Naive B cell (primary cell): ENCODE data around the gene PKDREJ. TPM values are rescaled to one million over a fixed set of nuclear protein-coding genes. Genes with fewer than 3 reads are reported as not detected.
A peak's percentile ranks its signal among the peaks of the same experiment; 100 is the strongest.

Source experiments
- ATAC-seq, 2 donors: fragments of 150-1000 bp; cut with Tn5 transposase; 2 replicates each; pipeline ENCODE4 v1.10.0; 2021; ENCODE audit warnings: low read depth in 2 of 2, mild to moderate bottlenecking in 2 of 2, moderate library complexity in 2 of 2
- DNase-seq: peaks from one replicate; pipeline ENCODE4 v3.0.0; 2022
- H3K27ac Mint-ChIP-seq, 6 donors: one replicate each; pipeline ENCODE4 v1.8.0; 2020 to 2022; ENCODE audit warnings: mild to moderate bottlenecking in 6 of 6, mixed read lengths in 6 of 6, moderate library complexity in 5 of 6, inconsistent platforms in 2 of 6
- H3K27me3 Mint-ChIP-seq, 3 donors: one replicate each; pipeline ENCODE4 v1.8.0; 2021 to 2022; ENCODE audit warnings: mixed read lengths in 3 of 3, mild to moderate bottlenecking in 1 of 3
- H3K36me3 Mint-ChIP-seq, 2 donors: one replicate each; pipeline ENCODE4 v1.8.0; 2020 to 2022; ENCODE audit warnings: mixed read lengths in 2 of 2, inconsistent platforms in 1 of 2, mild to moderate bottlenecking in 1 of 2
- H3K4me1 Mint-ChIP-seq, 3 donors: one replicate each; pipeline ENCODE4 v1.8.0; 2020 to 2022; ENCODE audit warnings: mixed read lengths in 3 of 3, inconsistent platforms in 1 of 3, mild to moderate bottlenecking in 1 of 3, moderate library complexity in 1 of 3
- H3K4me3 Mint-ChIP-seq, 8 donors: one replicate each; pipeline ENCODE4 v1.8.0; 2020 to 2022; ENCODE audit warnings: mild to moderate bottlenecking in 8 of 8, mixed read lengths in 8 of 8, moderate library complexity in 8 of 8, inconsistent platforms in 2 of 8
- H3K9me3 Mint-ChIP-seq, 7 donors: one replicate each; pipeline ENCODE4 v1.8.0; 2020 to 2022; ENCODE audit warnings: mixed read lengths in 7 of 7, mild to moderate bottlenecking in 5 of 7, inconsistent platforms in 2 of 7, moderate library complexity in 1 of 7
- polyA plus RNA-seq, 6 donors: library from polyadenylated mRNA; unstranded; fragments of 300-500 nt; fragmentation: Illumina TruSeq; gene quantifications; one replicate each; pipeline ENCODE4 v1.2.3, GENCODE V29; 2021; ENCODE audit warnings: low read depth in 6 of 6

PKDREJ gene
- polyA plus RNA-seq, 6 donors from 2014 or later: 0.03 to 0.15 (median 0.06) TPM; not detected in 2

DNA sequence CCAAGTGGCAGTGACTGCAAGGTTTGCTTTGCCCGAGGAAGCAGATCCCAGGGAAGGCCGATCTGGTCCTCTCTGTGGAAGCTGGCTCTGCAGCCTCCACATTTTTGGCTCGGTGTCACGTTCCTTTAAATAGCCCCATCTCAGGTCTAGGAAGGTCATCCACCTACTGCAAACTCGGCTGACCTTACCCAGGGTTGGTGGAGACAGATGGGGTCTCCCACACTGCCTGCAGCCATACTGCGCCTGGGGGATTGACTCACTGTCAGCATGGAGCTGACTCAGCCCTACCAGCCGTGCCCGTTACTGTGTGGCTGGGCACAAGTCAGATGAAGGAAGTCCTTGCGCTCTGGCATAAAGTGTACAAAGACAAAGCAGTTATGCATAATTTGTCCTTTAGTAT lies 29.9 kb downstream of the PKDREJ start:
- no peak overlapping the region for H3K27ac Mint-ChIP-seq
- no peak for DNase-seq
- no peaks in the 10 kb centered on the region for H3K27me3 Mint-ChIP-seq
- peaks cover 0 to 5% (median 0%) of the 10 kb centered on the region in 3 donors for H3K4me1 Mint-ChIP-seq
- H3K9me3 Mint-ChIP-seq: no peaks in the 10 kb centered on the region
- H3K36me3 Mint-ChIP-seq: peaks cover 0 to 15% of the 10 kb centered on the region in 2 donors
- no peak for ATAC-seq
- H3K4me3 Mint-ChIP-seq: no peak overlapping the region

GRCh38 chr22:46230262-46230901 lies 32.8 kb downstream of the PKDREJ start:
- ATAC-seq (no peak), DNase-seq (no peak)
- peaks cover 0 to 5% (median 3%) of the 10 kb centered on the region in 3 donors for H3K4me1 Mint-ChIP-seq
- H3K27me3 Mint-ChIP-seq: no peaks in the 10 kb centered on the region
- peaks cover 4 to 8% of the 10 kb centered on the region in 2 donors for H3K36me3 Mint-ChIP-seq
- peak overlapping the region in 1 of 8 donors; percentile 40 for H3K4me3 Mint-ChIP-seq
- H3K27ac Mint-ChIP-seq: peak overlapping the region in 1 of 6 donors; percentile 49
- no peaks in the 10 kb centered on the region for H3K9me3 Mint-ChIP-seq

DNA sequence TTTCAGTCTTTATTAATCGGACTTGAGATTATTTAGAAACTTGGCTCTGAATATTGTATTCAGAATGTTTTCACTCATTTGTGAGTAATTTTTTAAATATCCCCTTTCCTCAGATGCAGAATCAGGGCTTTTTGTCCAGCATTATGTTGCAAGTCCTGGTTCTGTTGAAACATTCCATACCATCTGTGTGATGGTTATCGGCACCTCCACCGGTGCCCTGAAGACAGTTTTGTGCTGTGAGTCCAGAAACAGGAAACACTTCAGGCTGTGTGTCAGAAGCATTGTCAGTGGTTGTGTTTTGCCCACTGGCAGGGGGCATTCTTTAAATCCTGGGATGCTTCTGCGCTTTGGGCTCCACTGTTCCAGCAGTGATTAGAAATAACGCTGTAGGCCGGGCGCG lies 33.4 kb downstream of the PKDREJ start:
- Mint-ChIP-seq H3K27me3 (no peaks in the 10 kb centered on the region), H3K36me3 (peaks cover 0 to 8% of the 10 kb centered on the region in 2 donors), H3K4me1 (peaks cover 0 to 5% (median 3%) of the 10 kb centered on the region in 3 donors), H3K4me3 (no peak overlapping the region), H3K9me3 (no peaks in the 10 kb centered on the region), H3K27ac (no peak overlapping the region)
- ATAC-seq (no peak), DNase-seq (no peak)

DNA sequence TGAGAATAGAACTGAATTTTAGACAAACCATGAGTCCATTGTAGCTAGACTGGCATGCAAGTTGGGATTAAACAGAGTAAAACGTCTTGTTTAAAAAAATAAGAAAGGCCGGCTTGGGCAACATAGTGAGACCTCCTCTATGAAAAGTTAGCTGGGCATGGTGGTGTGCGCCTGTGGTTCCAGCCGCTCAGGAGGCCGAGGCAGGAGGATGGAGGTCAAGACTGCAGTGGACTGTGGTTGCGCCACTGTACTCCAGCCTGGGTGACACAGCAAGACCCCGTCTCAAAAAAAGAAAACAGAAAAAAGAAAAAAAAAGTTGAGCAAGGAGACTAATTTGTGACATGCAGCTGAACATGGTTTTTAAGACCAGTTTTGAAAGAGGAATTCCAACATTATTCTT lies 36.6 kb downstream of the PKDREJ start:
- Mint-ChIP-seq H3K9me3 (no peaks in the 10 kb centered on the region), H3K27ac (peak overlapping the region in 1 of 6 donors; percentile 44), H3K27me3 (no peaks in the 10 kb centered on the region), H3K4me3 (no peak overlapping the region), H3K4me1 (peaks cover 0 to 5% (median 0%) of the 10 kb centered on the region in 3 donors), H3K36me3 (peaks cover 0 to 8% of the 10 kb centered on the region in 2 donors)
- no peak for ATAC-seq
- DNase-seq: no peak

- Mint-ChIP-seq H3K4me1 (peaks cover 0 to 5% (median 0%) of the 10 kb centered on the region in 3 donors), H3K4me3 (no peak overlapping the region), H3K36me3 (peaks cover 0 to 14% of the 10 kb centered on the region in 2 donors), H3K27ac (no peak overlapping the region), H3K9me3 (no peaks in the 10 kb centered on the region), H3K27me3 (no peaks in the 10 kb centered on the region)
- ATAC-seq: no peak
- DNase-seq: no peak
Measured at GRCh38 chr22:46225631-46226030, 37.5 kb downstream of the PKDREJ start.

- no peak overlapping the region for H3K4me3 Mint-ChIP-seq
Measured at GRCh38 chr22:46224898-46225290, 38.2 kb downstream of the PKDREJ start.

GRCh38 chr22:46224044-46224897 lies 38.9 kb downstream of the PKDREJ start:
- ATAC-seq (no peak), DNase-seq (no peak)
- no peak overlapping the region for H3K27ac Mint-ChIP-seq
- H3K9me3 Mint-ChIP-seq: no peaks in the 10 kb centered on the region
- peaks cover 5 to 18% of the 10 kb centered on the region in 2 donors for H3K36me3 Mint-ChIP-seq
- peaks cover 0 to 5% (median 1%) of the 10 kb centered on the region in 3 donors for H3K4me1 Mint-ChIP-seq
- no peaks in the 10 kb centered on the region for H3K27me3 Mint-ChIP-seq
- no peak overlapping the region for H3K4me3 Mint-ChIP-seq

More at GRCh38 chr22:46224898-46225290, 38.2 kb downstream of the PKDREJ start:
- DNase-seq: no peak
- Mint-ChIP-seq H3K9me3 (no peaks in the 10 kb centered on the region), H3K27ac (peak overlapping the region in 1 of 6 donors; percentile 12), H3K27me3 (no peaks in the 10 kb centered on the region), H3K36me3 (peaks cover 0 to 14% of the 10 kb centered on the region in 2 donors), H3K4me1 (peaks cover 0 to 5% (median 0%) of the 10 kb centered on the region in 3 donors)
- ATAC-seq: no peak

DNA sequence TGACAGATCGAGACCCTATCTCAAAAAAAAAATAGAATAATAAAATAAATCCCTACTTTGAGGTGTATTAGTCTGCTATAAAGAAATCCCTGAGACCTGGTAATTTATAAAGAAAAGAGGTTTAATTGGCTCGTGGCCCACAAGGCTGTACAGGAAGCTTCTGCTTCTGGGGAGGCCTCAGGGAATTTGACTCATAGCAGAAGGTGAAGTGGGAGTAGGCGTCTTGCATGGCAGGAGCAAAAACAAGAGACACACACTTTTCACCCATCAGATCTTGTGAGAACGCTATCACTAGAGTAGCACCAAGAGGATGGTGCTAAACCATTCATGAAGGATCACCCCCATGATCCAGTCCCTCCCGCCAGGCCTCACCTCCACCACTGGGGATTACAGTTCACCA lies 42.2 kb downstream of the PKDREJ start:
- Mint-ChIP-seq H3K36me3 (peaks cover 12 to 26% of the 10 kb centered on the region in 2 donors), H3K9me3 (no peaks in the 10 kb centered on the region), H3K27me3 (no peaks in the 10 kb centered on the region), H3K4me3 (peak overlapping the region in 1 of 8 donors; percentile 9), H3K27ac (peak overlapping the region in 1 of 6 donors; percentile 72), H3K4me1 (peaks cover 0 to 4% (median 1%) of the 10 kb centered on the region in 3 donors)
- ATAC-seq: no peak
- no peak for DNase-seq

DNA sequence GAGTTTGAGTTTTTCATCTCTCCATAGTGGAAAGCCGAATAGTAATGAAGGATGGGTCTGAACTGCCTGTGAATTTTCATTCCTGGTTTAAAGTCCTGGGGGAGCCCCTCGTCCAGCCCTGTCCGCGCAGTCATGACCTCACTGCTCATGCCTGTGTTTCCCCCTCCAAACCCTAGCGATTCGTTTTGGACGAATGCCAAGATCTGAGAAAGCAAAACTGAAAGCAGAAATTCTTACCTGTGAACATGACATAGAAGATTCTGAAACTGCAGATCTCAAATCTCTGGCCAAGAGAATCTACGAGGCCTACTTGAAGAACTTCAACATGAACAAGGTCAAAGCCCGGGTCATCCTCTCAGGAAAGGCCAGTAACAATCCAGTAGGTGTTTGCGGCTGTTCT lies 43.5 kb downstream of the PKDREJ start:
- ATAC-seq (no peak), DNase-seq (no peak)
- Mint-ChIP-seq H3K4me1 (peaks cover 0 to 1% (median 0%) of the 10 kb centered on the region in 3 donors), H3K36me3 (peaks cover 12 to 25% of the 10 kb centered on the region in 2 donors), H3K4me3 (no peak overlapping the region), H3K27me3 (no peaks in the 10 kb centered on the region), H3K9me3 (no peaks in the 10 kb centered on the region), H3K27ac (no peak overlapping the region)

- DNase-seq: no peak
- no peaks in the 10 kb centered on the region for H3K27me3 Mint-ChIP-seq
- no peak for ATAC-seq
- no peak overlapping the region for H3K27ac Mint-ChIP-seq
- H3K9me3 Mint-ChIP-seq: peaks cover 0 to 4% (median under 1%) of the 10 kb centered on the region in 7 donors
- peaks cover 23 to 46% of the 10 kb centered on the region in 2 donors for H3K36me3 Mint-ChIP-seq
- no peak overlapping the region for H3K4me3 Mint-ChIP-seq
- H3K4me1 Mint-ChIP-seq: peaks cover 3 to 7% (median 6%) of the 10 kb centered on the region in 3 donors
Measured at GRCh38 chr22:46214616-46215015, 48.5 kb downstream of the PKDREJ start.

DNA sequence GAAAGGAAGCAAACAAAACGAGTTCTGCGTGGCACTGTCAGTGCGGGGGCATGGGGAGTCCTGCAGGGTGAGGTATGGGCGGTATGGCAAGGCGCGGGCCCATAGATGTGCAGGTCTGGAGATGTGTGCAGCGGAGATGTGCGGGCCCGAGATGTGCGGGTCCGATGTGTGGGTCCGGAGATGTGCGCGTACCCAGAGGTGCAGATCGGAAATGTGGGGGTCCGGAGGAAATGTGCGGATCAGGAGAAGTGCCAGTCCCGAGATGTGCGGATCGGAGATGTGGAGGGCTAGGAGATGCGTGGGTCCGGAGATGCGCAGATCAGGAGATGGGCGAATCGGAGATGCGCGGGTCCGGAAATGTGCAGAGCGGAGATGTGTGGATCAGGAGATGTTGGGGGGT lies 49.0 kb downstream of the PKDREJ start:
- peak overlapping the region in 1 of 6 donors; percentile 47 for H3K27ac Mint-ChIP-seq
- no peak overlapping the region for H3K4me3 Mint-ChIP-seq
- H3K9me3 Mint-ChIP-seq: peaks cover 2 to 6% (median 4%) of the 10 kb centered on the region in 7 donors
- H3K27me3 Mint-ChIP-seq: no peaks in the 10 kb centered on the region
- H3K4me1 Mint-ChIP-seq: peaks cover 2 to 7% (median 6%) of the 10 kb centered on the region in 3 donors
- ATAC-seq: no peak
- H3K36me3 Mint-ChIP-seq: peaks cover 23 to 46% of the 10 kb centered on the region in 2 donors
- no peak for DNase-seq

DNA sequence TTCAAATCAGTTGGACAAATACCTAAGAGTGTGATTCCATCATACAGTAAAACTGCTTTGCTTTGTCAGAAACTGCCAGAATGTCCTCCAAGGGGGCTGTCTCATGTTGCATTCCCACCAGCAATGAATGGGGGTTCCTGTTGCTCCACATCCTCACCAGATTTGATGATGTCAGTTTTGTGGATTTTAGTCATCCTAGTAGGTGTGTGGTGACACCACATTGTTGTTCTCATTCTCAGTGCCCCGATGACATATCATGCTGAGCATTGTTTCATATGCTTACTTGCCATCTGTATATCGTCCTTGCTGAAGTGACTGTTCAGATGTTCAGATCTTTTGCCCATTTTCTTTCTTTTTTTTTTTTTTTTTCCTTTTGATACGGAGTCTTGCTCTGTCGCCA lies 50.1 kb downstream of the PKDREJ start:
- Mint-ChIP-seq H3K4me1 (peaks cover 2 to 7% (median 6%) of the 10 kb centered on the region in 3 donors), H3K4me3 (no peak overlapping the region), H3K27me3 (no peaks in the 10 kb centered on the region), H3K36me3 (peaks cover 29 to 55% of the 10 kb centered on the region in 2 donors), H3K9me3 (peaks cover 7 to 15% (median 10%) of the 10 kb centered on the region in 7 donors), H3K27ac (peak overlapping the region in 1 of 6 donors; percentile 64)
- no peak for ATAC-seq
- no peak for DNase-seq

DNA sequence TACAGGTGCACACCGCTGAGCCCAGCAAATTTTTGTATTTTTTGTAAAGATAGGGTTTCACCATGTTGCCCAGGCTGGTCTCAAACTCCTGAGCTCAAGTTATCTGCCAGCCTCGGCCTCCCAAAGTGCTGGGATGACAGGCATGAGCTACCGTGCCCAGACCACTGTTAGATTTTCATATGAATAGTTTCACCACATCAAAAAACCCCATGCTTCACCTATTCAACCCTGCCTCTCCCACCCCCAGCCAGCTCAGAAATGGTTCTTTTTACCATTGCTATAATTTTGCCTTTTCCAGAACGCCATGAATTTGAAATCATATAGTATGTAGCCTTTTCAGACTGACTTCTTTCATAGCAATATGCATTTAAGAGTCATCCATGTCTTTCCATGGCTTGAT lies 50.9 kb downstream of the PKDREJ start:
- no peaks in the 10 kb centered on the region for H3K27me3 Mint-ChIP-seq
- no peak for DNase-seq
- peaks cover 2 to 7% (median 6%) of the 10 kb centered on the region in 3 donors for H3K4me1 Mint-ChIP-seq
- H3K9me3 Mint-ChIP-seq: peaks cover 7 to 15% (median 10%) of the 10 kb centered on the region in 7 donors
- no peak overlapping the region for H3K4me3 Mint-ChIP-seq
- H3K36me3 Mint-ChIP-seq: peaks cover 28 to 53% of the 10 kb centered on the region in 2 donors
- ATAC-seq: no peak
- H3K27ac Mint-ChIP-seq: no peak overlapping the region
